ENCODE data around the gene HECTD4. TPM values are rescaled to one million over a fixed set of nuclear protein-coding genes. Genes with fewer than 3 reads are reported as not detected.

The HECTD4 gene
- total RNA-seq, 4 donors from 2014 or later, result 28.2 to 54.4 (median 33.7) TPM

DNA sequence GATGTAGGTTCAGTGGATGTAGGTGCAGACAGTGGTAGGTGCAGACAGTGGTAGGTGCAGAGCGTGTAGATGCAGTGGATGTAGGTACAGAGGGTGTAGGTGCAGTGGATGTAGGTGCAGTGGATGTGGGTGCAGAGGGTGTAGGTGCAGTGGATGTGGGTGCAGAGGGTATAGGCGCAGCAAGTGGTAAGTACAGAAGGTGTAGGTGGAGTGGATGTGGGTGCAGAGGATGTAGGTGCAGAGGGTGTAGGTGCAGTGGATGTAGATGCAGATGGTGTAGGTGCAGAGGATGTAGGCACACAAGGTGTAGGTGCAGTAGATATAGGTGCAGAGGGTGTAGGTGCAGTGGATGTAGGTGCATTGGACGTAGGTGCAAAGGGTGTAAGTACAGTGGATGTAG, 86.0 kb downstream of the HECTD4 start:
- TF ChIP-seq, protein P1, sequence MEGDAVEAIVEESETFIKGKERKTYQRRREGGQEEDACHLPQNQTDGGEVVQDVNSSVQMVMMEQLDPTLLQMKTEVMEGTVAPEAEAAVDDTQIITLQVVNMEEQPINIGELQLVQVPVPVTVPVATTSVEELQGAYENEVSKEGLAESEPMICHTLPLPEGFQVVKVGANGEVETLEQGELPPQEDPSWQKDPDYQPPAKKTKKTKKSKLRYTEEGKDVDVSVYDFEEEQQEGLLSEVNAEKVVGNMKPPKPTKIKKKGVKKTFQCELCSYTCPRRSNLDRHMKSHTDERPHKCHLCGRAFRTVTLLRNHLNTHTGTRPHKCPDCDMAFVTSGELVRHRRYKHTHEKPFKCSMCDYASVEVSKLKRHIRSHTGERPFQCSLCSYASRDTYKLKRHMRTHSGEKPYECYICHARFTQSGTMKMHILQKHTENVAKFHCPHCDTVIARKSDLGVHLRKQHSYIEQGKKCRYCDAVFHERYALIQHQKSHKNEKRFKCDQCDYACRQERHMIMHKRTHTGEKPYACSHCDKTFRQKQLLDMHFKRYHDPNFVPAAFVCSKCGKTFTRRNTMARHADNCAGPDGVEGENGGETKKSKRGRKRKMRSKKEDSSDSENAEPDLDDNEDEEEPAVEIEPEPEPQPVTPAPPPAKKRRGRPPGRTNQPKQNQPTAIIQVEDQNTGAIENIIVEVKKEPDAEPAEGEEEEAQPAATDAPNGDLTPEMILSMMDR (IDR thresholded peaks at IDR 0.05; ENCODE audit: low read depth), result no peak

DNA sequence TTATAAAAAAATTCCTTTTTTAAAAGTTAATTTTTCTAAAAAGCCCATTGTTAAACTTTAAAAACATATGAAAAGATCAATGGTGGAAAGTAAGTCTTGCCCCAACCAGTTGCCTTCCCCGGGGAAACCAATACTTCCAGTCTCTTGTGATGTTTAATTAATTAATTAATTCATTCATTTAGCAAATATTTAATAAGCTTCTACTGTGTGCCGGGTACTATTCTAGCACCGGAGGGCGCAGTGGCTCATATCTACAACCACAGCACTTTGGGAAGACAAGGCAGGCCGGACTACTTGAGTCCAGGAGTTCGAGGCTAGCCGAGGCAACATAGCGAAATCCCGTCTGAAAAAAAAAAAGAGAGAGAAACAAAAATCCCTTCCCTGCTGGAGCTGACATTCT, 87.4 kb downstream of the HECTD4 start:
- TF ChIP-seq, protein P1 (IDR thresholded peaks at IDR 0.05; ENCODE audit: low read depth), result no peak

DNA sequence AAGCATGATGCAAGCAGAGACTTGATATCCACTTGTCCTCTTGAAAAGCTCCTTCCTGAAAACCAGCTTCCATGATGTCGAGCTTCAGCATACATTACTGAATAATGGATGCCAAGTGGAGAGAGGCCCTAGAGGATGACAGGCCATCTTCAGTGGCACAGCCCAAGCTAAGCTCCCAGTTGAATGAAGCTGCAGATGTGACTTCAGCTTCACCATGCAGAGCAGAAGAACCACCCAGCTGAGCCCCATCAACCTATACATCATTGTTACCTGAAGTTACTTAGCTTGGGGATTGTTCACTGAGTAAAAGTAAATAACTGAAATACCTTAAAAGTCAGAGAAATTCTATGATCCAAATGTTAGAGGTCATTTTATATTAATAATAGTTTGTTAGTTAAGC, 93.6 kb downstream of the HECTD4 start:
- TF ChIP-seq, protein P1 (IDR thresholded peaks at IDR 0.05; ENCODE audit: low read depth), result no peak

GRCh38 chr12:112285600-112286401, 96.4 kb downstream of the HECTD4 start:
- TF ChIP-seq, protein P1 (IDR thresholded peaks at IDR 0.05; ENCODE audit: low read depth), result no peak

GRCh38 chr12:112283546-112283945, 98.7 kb downstream of the HECTD4 start:
- TF ChIP-seq, protein P1 (IDR thresholded peaks at IDR 0.05; ENCODE audit: low read depth), result no peak

GRCh38 chr12:112282920-112283319, 99.3 kb downstream of the HECTD4 start:
- TF ChIP-seq, protein P1 (IDR thresholded peaks at IDR 0.05; ENCODE audit: low read depth), result no peak

DNA sequence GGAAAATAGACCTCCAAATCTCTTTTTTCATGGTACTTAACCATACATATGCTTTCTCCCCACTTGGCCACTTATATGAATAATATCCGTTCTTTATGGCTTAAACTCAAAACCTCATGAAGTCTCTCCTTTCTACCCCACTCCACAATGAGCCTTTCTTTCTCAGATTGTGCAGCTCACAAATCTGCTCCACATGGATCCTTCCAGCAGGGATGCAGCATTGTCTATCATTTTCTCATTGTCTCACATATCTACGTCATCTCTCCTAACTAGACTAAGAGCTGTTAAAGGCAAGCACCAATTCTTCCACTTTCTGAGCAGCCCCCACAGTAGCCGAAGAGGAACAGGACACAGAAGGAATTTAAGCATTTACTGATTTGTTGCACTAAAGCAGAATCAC, 106.4 kb downstream of the HECTD4 start:
- TF ChIP-seq, protein P1 (IDR thresholded peaks at IDR 0.05; ENCODE audit: low read depth), result no peak
